Left lobe of liver (tissue), 2 donors: ENCODE results near the gene SLC25A41. TPM values are rescaled to one million over a fixed set of nuclear protein-coding genes. Genes with fewer than 3 reads are reported as not detected.
A peak's percentile ranks its signal among the peaks of the same experiment; 100 is the strongest.

ENCODE experiments used
- ATAC-seq: fragments of 200-7000 bp; cut with Tn5 transposase; one replicate; pipeline ENCODE4 v1.9.1; 2020; ENCODE audit warnings: mild to moderate bottlenecking, moderate library complexity
- DNase-seq: peaks from one replicate; pipeline ENCODE4 v3.0.0-alpha.2; 2020; ENCODE audit warnings: low spot score
- total RNA-seq: library from RNA; stranded (reverse); gene quantifications from one replicate; pipeline ENCODE4 v1.2.1, GENCODE V29; 2021
- donor health status: DM: no; HTN: no; CAD: no; lungs with moderate emphysema.
- donor health status: DM: no; HTN: yes; CAD: no.

Gene SLC25A41
- 0.18 TPM for total RNA-seq

- no peak for ATAC-seq
- no peak for DNase-seq
These were observed at the start of gene SLC25A41 for GRCh38 chr19:6433663-6434062. Gene SLC25A41 (minus strand): TSS chr19:6433763. CDS start chr19:6433693, 70 bp downstream.

DNA sequence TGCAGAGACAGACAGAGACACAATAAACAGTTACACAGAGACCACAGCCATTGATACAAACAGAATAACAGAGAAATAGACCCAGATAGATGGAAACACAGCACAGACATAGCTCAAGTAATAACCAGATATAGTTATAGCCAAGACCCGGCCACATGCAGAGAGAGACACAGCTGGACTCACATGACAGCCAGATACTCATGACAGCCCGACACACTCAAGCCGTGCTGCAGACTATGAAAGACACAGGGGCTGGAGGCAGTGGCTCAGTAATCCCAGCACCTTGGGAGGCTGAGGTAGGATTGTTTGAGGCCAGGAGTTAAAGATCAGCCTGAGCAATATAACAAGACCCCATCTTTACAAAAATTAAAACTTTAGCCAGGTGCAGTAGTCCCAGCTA lies 49.7 kb upstream of the SLC25A41 start:
- no peak for DNase-seq
- ATAC-seq: no peak

DNA sequence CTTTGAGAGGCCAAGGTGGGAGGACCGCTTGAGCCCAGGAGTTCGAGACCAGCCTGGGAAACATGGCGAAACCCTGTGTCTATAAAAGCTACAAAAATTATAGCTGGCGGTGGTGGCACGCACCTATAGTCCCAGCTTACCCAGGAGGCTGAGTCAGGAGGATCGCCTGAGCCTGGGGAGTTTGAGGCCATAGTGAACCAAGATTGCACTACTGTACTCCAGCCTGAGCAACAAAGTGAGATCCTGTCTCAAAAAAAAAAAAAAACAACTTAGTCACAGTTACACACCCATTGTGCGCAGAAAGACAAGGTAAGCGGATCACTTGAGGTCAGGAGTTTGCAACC lies 48.8 kb upstream of the SLC25A41 start:
- ATAC-seq: no peak
- DNase-seq: no peak

- DNase-seq (no peak), ATAC-seq (peak; percentile 60)
These were observed 48.2 kb upstream of the SLC25A41 start, which contains the start of gene DENND1C for GRCh38 chr19:6481541-6482342. Gene DENND1C (minus strand): TSS chr19:6481787. CDS start chr19:6481695, 92 bp downstream.

GRCh38 chr19:6480848-6481415 lies 47.4 kb upstream of the SLC25A41 start:
- ATAC-seq (no peak), DNase-seq (no peak)

DNA sequence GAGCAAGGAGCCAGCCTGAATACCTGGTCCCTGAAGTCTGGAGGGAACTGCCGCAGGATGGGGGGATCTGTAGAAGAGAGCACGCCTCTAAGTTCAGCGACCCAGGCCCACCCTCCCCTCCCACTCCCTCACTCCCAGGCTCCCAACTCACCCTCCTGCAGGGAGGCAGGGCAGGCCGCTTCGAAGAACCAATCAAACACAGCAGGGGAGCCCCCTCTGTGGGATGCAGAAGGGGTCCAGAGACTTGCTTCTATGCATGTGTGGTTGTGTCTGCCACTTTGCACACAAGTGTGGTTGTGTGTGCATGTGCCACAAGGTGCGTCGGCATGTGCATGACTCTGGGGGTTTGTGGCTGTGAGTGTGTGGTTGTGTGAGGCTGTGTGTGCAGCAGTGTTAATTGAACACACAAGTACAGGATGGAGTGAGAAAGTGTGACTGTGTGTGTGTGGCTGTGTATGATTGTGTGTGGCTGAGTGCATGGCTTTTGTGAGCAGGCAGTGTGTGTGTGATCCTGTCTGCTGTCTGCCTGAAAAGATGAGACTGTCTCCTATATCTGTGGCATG lies 46.4 kb upstream of the SLC25A41 start:
- DNase-seq (no peak), ATAC-seq (no peak)

DNA sequence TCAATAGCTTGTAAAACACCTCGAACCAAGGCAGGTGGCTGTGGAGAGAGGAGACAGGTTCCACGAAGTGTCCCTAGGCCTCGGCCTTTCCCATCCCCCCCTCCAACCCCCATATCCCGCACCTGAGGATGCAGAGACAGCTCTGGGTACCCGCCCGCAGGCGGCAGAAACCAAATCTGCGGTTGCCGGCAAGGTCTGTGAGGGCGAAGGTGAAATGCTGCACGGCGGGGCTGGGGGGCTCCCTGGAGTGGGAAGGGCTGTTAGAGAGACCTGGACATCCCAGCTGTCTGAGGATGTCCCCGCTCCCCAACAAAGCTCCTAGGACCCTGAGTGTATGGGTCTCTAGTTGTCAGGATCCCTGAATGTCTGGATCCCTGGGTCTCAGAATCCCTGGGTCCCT lies 45.3 kb upstream of the SLC25A41 start:
- DNase-seq: no peak
- no peak for ATAC-seq

DNA sequence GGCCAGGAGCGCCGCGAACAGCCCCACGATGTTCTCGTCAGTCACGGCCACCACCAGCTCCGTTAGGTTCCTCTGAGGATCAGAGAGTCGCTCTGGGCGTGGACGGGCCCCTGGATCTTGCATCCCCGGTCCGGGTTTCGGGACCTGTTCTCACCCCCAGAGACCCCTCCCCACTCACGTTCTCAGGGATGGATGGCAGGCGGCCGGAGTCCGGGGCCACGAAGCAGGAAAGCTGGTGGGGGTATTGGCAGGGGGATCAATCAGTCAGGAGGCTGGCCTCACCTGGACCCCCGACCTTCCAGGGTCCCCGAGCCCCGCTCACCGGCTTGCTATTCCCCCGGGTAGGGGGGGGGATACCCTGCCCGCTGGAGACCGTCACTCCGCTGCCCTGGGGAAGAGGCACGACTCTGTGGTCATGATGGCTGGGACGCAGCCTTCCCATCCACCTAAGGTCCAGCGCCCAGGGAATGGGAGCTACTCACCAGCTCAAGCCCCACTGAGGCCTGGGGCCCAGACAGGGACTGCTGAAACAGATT lies 43.4 kb upstream of the SLC25A41 start:
- no peak for ATAC-seq
- no peak for DNase-seq

GRCh38 chr19:6476155-6476895 lies 42.8 kb upstream of the SLC25A41 start:
- DNase-seq (peak; percentile 90), ATAC-seq (peak; percentile 91)

DNA sequence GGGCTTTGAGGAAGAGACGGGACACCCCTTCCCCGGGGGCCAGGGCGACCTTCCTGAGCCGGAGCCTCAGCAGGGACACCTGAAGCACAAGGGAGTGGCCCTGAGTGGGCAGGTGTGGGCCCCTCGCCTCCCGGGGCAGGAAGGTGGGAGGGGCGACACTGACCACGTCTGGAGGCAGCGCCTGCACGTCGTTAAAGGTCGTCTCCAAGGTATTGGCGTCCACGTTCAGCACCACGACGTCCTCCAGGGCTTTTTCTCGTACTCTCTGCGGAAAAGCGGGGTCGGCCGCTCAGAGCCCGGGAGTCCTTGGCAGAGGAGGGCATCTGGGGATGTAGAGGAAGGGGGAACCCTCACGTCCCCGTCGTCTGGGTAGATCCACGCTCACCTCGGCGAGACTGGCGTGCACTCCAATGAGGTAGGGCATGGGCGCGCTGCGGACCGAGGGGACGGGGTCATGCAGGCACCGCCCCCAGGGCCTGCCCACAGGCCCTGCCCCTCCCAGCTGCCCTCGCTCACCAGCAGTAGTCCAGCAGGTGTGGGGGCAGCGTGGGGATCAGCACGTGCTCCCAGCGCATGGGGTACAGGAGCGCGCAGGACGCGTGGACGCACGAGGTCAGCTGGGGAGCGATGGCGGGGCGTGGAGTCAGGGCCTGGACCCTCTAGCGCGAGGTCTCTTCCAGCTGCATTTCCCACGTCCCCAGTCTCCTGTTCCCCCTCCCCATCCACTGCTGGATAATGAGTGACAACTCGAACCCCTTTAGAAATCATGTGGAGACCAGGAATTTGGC lies 42.0 kb upstream of the SLC25A41 start:
- DNase-seq (no peak), ATAC-seq (no peak)

- ATAC-seq (no peak), DNase-seq (no peak)
These were observed 40.1 kb upstream of the SLC25A41 start for GRCh38 chr19:6473647-6474046.

DNA sequence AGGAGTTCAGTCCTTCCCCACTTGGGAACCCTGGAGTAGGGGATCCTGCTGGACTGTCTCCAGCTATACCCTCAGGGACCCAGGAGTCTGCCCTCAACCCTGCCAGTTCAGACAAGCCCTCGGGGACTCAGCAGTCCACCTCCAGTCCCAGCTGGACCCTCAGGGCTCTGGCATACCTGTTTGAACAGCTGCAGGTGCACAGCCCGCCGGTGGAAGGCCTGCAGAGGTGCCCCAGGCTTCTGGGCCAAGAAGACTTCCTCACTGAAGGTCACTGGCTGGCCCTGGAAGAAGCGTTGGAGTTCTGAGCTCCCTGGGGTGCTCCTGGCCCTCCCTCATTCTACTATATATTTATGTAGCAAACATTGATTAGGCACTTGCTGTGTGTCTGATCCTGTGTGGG lies 39.1 kb upstream of the SLC25A41 start:
- DNase-seq (no peak), ATAC-seq (no peak)

DNA sequence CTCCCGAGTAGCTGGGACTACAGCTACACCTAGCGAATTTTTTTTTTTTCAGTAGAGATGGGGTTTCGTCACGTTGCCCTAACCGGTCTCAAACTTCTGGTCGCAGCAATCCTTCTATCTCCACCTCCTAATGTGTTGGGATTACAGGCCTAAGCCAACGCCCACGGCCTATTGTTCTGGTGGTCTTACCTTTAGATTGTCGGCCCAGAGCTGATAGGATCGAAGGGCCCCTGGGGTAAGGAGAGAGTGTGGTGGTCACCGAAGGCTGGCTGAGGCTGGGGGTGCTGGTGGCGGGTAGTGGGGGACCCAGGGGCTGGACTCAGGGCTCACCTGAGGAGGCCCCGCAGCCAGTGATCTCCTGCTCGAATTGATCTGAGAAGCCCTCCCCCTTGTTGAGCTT lies 37.5 kb upstream of the SLC25A41 start:
- no peak for ATAC-seq

GRCh38 chr19:6470173-6470572 lies 36.6 kb upstream of the SLC25A41 start:
- no peak for ATAC-seq
- no peak for DNase-seq

More for the DNA sequence above, 37.5 kb upstream of the SLC25A41 start:
- no peak for DNase-seq

DNA sequence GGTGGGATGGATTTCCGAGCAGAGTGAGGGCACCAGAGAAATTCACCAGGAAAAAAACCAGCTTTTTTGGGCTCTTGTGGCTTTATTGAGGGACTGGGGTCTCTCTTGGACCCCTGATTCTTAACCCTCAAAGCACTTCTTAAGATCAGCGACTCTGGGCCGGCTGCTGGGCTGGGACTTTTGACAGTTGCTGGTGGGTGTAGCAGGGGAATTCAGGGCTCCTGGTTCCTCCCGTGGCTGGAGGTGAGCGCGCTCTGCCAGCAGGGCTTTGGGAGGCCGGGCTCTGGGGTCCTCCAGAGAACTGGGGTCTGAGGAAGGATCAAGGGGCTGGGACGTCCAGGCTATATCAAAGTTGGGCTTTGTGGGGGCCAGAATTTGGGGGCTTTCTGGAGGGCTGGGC lies 33.8 kb upstream of the SLC25A41 start:
- ATAC-seq: no peak
- no peak for DNase-seq

GRCh38 chr19:6466526-6467248 lies 33.1 kb upstream of the SLC25A41 start:
- no peak for ATAC-seq
- no peak for DNase-seq

- DNase-seq (no peak), ATAC-seq (no peak)
These were observed 32.1 kb upstream of the SLC25A41 start for GRCh38 chr19:6465663-6466062.

DNA sequence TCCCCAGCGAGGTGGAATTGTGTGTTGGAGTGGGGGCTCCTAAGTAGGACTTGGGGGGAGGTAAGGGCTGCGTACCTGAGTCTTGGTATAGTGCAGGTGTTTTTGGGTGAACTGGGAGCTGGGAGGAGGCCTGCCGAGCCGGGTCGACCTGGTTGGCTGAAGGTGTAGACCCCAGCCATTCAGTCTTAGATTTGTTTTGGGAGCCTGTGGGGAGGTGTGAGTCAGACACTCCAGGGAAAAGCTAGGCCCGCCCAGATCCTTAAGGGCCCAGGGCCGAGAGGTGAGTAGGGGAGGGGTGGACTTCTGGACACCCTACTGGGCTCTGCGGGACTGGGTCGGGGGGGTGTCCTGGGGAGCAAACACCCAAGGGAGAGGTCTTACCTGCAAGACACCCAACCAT lies 31.4 kb upstream of the SLC25A41 start:
- DNase-seq (no peak), ATAC-seq (no peak)

DNA sequence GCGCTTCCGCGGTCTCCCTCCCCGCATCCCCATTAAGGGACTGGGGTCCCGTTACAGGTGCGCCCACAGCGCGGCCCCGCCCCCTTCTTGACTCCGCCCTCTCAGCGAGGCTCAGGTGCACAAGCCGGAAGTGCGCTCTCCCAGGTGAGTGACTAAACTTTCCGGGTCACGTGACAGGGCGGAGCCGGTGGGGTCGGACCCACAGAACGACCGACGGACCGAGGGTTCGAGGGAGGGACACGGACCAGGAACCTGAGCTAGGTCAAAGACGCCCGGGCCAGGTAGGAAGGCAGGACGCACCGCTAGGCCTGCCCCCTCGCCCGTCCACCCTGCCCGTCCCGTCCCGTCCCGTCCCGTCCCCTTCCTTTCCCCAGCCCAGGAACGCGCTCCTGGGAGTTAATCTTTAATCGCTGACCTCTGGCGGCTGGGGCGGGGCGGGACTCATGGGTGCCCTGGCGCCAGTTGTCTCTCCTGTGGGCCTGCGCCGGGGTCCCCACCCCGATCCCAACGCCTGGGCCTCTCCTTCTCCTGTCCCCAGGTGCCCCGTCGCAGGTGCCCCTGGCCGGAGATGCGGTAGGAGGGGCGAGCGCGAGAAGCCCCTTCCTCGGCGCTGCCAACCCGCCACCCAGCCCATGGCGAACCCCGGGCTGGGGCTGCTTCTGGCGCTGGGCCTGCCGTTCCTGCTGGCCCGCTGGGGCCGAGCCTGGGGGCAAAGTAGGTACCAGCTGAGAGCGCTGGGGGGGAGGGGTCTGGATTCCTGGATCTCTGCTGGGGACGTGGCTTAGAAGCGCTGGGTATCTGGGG lies 30.7 kb upstream of the SLC25A41 start, which contains the start of gene CRB3:
Gene CRB3 (plus strand): TSS at position 202 of the 804 bp plus-strand sequence. CDS start 431 bp downstream, at position 633.
- peak; percentile 64 for ATAC-seq

More for the DNA sequence above, 30.7 kb upstream of the SLC25A41 start, which contains the start of gene CRB3:
- DNase-seq: peak; percentile 92
